NCI-H69 (cell line): Measurements from ENCODE around the gene OLIG1.
A peak's percentile ranks its signal among the peaks of the same experiment; 100 is the strongest.

Experiments
- DNase-seq: peaks from one replicate; lab custom pipeline; 2025; lab: John Stamatoyannopoulos, UW

OLIG1 gene

DNA sequence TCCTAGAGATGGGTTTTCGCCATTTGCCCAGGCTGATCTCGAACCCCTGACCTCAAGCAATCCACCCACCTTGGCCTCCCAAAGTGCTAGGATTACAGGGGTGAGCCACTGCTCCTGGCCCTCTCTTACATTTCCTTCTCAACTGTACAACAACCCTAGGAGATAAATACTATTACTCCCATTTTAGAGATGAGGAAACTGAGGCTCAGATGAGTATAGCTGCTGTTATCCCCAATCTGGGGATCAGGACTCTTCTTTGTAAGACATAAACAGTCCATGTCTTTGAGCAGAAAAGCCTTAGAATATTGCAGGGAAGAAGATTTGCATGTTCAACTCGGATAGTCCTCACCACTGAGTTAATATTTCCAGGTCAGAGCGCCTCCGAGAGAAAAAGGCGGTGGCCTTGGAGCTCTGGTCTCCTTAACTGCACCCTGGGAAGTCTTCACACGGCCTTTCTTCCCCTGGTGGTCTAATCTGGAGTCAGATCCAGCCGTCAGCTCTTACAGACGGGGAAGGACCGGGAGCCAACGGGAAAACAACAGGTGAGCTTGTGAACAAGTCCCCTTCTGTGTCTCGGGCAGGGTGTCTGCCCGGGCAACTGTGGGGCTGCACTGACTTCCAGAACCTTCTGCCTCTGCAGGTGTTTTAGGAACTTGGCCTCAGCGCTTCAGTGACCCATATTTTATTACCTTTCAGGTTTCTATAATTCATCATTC, 5.9 kb upstream of the OLIG1 start:
- no peak for DNase-seq

DNA sequence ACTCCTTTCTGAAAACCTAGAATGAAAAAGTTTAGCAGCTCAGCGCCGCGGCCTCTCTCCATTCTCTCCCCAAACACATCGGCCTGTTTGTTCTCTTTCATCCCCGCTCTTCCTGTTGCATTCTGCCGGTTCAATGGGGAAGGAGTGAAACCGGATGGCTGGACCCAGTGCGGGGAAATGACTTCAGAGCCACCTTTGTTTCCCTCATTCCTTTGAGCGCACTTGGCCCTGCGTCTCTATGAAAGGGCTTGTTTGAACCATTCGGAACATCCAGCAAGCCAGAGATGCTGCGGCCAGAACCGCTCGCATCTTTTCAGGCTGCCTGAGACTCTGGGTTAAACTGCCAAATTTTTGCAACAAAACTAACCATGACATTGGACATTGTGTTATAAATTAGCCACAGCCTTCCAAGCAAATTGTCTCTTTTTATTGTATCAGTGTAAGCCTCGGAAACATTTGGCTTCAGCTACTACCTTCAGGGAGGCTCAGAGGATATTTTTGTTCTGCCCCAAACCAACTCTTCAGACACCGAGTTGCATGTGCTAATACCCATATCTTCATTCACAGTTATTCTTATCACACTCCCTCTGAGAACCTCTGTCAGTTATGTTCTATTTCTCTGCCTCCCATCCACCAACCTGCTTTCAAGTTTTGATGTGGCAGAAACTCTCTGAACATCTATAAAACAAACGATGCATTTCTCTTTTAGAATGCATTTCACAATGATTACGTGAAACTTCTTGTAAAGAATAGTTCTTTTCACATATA, 5.1 kb upstream of the OLIG1 start:
- DNase-seq: no peak

DNA sequence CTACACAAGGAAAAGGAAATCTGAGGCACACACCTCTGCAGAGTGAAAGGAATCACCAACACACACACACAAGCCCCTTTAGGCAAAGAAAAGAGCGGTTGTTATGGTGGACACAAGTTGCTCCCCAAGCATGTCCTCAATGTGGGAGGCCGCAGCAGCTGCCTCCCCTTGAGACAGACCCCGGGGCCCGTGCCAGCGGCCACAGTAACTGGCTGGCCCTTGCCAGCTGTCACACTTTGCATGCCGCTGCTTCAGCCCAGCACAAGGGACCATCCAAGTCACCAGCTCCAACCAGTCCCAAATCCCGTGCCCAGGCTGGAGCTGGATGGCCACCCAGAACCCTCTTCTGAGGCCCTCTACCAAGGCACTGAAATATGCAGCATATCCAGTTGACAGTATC, 2.9 kb upstream of the OLIG1 start:
- no peak for DNase-seq

DNA sequence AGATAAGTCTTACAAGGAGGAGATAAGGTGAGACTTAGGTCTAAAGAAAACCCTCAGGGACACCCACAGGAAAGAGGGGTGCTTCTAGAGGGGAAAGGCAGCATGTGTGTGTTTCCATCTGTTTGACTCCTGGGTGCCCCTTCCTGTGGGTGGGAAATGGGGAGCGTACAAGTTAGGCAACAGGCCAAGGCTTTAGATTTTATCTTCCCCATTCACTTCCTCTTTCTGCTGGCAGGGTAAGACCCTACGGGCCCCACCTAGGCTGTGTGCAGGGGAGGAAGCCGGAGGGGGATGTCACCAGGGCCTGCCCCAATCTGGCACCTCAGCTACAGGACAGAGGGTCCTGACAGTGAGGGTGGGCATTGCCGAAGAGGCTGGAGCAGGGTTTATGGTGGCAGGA, 2.5 kb upstream of the OLIG1 start:
- DNase-seq: no peak

DNA sequence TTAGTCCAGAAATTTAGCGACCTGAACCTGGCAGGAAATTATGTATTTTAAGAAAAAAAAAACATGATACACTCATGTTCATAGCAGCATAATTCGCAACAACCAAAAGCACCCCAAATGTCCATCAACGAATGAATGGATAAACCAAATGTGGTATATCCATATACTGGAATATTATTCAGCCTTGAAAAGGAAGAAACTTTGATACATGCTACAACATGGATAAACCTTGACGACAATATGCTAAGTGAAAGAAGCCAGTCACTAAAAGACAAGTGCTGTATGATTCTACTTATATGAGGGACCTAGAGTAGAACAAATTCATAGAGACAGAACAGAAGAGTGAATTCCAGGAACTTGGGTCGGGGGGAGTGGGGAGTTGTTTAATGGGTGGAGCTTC, 698 bp upstream of the OLIG1 start:
- no peak for DNase-seq

DNA sequence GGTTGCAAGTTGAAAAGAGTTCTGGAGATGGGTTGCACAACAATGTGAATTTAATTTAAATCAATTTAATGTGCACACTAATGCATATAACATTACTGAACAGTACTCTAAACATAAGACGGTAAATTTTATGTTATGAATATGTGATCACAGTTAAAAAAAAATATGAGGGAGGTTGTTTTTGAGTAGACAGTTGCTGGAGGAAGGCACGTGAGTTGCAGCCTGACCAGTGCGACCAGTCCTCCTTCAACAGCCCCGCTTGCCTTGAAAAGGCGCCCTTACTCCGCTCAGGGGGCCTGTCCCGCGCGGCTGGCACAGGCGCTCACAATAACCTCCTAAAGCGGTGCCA, 322 bp upstream of the OLIG1 start:
- DNase-seq: no peak

DNA sequence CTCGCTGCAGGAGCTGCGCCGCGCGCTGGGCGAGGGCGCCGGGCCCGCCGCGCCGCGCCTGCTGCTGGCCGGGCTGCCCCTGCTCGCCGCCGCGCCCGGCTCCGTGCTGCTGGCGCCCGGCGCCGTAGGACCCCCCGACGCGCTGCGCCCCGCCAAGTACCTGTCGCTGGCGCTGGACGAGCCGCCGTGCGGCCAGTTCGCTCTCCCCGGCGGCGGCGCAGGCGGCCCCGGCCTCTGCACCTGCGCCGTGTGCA, 730 bp downstream of the OLIG1 start:
- DNase-seq: peak; percentile 56

DNA sequence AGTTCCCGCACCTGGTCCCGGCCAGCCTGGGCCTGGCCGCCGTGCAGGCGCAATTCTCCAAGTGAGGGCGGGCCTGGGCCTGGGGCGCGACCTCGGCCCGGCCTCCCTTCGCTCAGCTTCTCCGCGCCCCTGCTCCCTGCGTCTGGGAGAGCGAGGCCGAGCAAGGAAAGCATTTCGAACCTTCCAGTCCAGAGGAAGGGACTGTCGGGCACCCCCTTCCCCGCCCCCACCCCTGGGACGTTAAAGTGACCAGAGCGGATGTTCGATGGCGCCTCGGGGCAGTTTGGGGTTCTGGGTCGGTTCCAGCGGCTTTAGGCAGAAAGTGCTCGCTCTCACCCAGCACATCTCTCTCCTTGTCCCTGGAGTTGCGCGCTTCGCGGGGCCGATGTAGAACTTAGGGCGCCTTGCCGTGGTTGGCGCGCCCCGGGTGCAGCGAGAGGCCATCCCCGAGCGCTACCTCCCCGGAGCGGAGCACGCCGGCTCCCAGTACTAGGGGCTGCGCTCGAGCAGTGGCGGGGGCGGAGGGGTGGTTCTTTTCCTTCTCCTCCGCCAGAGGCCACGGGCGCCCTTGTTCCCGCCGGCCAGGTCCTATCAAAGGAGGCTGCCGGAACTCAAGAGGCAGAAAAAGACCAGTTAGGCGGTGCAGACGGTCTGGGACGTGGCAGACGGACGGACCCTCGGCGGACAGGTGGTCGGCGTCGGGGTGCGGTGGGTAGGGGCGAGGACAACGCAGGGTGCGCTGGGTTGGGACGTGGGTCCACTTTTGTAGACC, 1.2 kb downstream of the OLIG1 start:
- DNase-seq: peak; percentile 13

DNA sequence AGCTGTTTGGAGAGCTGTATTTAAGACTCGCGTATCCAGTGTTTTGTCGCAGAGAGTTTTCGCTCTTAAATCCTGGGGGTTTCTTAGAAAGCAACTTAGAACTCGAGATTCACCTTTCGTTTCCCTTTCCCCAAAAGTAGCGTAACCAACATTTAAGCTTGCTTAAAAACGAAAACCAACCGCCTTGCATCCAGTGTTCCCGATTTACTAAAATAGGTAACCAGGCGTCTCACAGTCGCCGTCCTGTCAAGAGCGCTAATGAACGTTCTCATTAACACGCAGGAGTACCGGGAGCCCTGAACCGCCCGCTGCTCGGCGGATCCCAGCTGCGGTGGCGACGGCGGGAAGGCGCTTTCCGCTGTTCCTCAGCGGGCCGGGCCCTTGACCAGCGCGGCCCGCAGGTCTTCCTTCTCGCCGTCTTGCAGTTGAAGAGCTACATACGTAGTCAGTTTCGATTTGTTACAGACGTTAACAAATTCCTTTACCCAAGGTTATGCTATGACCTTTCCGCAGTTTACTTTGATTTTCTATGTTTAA, 1.9 kb downstream of the OLIG1 start:
- peak; percentile 7 for DNase-seq

DNA sequence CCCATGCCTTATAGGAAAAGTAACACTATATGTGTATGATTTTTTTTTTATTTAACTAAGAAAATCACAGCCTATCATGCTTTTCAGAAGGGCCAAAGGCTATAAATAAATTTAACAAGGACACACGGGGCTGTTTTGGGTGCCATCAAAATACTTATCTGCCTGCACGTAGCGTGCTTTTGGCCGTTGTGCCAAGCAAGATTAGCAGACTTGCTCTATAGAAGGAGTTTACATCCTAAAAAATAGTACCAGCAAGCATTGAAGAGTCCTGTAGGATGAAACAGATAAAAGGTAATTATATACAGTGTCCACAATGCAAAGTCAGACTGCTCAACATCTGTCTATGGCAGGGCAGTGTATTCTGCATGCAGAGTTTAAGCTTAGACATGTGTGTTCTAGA, 3.7 kb downstream of the OLIG1 start:
- no peak for DNase-seq

DNA sequence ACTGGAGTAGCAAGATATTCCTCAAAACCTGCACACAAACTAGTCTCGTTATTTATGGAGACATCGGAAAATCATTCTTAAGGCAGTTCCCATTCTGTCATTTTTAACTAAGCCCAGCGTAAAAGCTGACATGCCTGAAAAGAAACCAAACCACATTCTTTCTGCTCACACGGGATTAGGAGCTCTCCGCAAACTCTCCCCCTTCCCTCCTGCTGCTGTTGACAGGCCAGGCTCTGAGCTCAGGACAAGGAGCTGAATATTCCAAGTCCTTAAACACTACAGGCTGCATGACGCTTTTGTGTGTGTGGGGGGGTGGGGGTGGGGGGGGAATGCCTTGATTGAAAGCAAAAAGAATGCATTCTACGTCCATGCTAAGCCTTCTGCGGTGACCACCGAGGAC, 5.2 kb downstream of the OLIG1 start:
- DNase-seq: no peak

DNA sequence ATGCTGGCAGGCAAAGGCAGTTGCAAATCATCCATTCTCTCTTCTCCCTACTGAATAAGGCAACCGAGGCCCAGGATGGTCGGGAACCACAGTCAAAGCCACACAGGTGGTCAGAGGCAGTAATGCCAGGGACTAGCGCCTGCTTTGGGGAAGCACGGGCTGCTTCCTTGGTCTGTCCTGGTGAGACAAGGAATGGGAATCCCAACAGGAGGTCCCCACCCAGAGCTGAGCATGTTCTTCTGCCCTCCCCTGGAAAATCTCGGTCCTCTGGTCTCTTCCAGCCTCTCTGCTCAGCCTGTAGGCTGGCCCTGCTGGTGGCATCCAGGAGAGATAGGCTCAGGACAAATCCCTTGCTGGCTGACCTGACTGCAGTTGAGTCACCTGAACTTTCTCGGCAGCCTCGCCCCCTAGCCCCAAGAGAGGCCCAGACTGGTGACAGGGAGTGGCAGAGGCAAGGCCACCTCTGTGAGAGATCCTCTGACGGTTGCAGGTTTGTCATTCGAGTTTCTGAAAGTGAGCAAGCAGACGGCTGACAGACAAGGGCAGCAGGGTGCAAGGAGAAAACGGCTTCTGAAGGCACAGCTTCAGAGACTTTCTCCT, 5.8 kb downstream of the OLIG1 start:
- DNase-seq: no peak

DNA sequence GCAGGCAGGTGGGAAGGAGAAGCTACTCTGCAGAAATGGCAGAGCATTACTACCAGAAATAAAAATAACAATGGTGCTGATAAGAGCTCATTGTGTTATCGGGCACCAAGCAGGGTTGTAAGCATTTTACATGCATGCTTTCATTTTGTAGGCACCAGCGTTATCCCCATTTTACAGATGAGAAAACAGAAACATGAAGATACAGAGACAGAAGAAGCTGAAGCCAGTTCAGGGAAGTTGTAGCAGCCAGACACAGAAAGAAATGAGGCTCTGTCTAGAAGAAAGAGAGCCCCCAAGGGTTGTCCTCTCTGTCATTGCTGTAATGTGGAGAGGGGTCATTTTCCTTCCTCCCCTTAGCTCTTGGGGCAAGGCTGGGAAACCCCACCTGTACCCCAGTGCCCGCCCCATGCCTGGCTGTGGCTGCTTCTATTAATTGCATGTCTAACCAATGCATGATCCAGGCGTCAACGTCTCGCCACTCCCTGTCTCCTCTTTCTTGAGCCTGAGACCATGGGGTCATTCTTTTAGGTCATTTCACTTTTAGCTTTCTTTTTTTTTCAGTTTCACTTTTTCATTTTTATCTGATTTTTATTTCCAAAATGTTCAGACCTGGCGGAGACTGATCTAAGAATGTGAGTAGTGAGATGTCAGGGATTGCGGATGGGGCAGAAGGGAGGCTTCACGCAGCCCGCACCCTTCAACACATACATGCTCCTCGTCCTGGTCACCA, 6.8 kb downstream of the OLIG1 start:
- DNase-seq: no peak

DNA sequence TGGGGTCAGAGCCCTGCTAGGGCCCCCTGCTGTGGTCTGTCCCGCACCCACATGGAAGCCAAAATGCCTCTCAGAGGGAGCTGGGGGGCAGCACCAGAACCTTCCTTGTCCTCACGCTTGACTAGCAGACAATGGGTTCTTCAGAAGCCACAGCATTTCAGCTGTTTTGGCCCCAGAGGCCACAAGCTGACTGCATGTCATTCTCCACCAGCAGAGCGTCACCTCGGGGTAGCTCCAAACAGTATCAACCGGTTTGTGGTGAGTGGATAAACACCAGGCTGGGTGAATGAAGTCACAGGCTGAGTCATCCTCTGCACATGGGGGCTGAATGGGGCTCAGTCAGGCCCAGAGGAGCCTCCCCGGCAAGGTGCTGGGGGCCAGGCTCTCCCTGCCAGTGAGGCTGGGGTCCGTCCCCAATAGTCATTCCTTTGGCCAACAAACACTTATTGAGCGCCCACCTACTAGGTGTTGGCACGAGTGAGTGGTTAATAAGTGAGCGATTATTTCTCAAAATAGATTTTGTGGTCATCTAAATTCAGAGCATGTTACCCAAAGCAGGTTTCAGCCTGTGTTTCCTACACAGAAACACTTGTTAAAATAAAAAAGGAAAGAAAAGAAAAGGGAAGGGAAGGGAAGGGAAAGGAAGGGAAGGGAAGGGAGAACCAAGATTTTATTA, 9.1 kb downstream of the OLIG1 start:
- no peak for DNase-seq

DNA sequence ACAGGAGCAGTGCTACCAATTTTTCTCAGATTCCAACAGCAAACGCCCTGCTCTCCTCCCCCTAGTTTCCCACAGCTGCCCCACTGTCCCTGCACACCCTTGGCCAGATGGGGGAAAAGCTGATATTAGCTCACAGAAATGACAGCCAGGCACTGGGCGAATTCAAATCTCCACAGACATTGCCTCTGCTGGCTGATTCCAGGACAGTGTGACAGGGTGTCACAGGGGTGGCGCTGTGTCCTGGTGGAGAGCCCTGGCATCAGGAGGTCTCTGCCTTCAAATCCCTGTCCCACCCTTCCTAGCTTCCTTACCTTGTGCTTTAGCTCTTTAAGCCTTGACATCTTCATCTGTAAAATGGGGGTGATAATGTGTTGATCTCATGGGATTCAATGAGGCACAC, 10.4 kb downstream of the OLIG1 start:
- DNase-seq: no peak

DNA sequence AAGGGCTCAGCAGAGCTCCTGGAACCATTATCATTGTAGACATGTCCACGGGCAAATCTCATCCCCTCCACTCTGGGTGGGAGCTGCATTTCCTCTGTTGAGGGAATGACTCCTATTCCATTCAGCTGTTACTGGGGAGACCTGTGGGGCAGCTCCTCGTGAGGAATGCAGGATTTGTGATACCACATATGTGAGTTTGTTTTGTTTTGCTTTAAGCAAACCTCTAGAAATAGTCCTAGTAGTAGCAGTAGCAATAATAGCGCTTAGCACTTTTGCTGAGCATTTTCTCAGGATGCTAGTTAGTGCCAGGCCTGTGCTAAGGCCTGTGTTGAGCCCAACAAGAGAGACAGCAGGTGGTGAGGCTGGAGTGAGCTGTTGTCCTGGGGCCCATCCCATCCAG, 10.8 kb downstream of the OLIG1 start:
- DNase-seq: no peak

DNA sequence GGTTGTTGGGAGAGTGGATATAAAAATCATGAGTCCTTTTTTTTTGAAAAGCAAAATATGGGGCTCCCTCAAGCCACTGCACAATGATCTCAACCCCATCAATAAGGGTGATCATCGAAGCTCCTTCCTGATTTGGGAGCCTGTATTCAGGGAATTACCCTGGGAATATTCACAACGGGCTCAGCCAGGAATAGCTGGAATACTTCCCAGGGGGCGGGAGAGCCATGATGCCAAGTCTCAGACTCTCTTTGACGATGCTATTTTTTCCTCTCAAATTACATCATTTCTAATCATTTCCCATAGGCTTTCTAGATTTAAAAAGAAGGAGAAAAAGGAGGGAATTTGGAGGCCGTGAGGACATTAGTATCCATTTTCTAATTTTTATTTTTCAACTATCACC, 18.4 kb downstream of the OLIG1 start:
- DNase-seq: no peak

DNA sequence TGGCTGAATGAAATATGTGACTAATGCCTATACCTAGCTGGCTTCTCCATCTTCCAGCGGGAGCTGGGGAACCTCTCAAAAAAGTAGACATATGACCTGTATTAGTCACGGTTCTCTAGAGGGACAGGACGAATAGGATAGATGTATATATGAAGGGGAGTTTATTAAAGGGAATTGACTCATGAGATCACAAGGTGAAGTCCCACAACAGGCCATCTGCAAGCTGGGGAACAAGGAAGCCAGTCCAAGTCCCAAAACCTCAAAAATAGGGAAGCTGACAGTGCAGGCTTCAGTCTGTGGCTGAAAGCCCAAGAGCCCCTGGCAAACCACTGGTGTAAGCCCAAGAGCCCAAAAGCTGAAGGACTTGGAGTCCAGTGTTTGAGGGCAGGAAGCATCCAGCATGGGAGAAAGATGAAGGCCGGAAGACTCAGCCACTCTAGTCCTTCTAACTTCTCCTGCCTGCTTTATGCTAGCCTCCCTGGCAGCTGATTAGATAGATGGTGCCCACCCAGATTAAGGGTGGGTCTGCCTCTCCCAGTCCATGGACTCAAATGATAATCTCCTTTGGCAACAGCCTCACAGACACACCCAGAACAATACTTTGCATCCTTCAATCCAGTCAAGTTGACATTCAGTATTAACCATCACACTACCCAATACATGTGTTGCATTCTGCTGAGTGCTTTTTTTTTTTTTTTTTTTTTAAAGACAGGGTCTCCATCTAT, 19.6 kb downstream of the OLIG1 start:
- DNase-seq: no peak

DNA sequence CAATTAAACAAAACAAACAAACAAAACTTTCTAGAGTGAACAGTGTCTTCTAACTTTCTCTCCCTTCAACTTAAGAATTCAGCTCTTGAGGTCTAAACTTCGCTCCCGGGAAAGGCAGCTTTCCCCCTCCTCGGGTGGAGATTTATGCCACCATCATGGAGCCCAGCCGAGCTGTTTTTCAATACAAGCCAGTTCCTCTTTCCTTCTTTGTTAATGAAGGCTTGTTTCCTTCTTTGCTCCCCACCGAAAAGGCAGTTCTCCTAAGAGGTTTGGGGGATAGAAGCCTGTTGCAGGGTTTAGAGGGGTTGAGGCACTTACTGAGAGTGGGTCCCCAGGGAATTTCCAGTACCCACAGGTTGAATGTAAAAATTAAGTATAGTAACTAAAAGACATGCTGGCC, 26.5 kb downstream of the OLIG1 start:
- no peak for DNase-seq

DNA sequence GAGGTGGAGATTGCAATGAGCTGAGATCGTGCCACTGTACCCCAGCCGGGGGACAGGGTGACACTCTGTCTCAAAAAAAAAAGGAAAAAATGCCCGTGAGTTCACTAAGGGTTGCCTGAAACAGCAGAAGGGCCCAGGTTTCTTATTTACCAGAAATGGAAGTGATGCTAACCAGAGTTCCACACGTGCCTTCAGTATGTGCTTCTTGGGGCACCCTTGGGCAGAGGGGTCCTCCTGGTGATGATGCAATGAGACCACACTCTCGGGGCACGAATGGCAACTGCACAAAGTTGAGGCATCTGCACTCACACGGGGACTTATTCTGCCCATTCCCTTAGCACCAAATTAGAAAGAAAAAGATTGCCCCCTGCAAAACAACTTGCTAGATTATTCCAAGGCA, 29.2 kb downstream of the OLIG1 start:
- no peak for DNase-seq
